HEK293T (cell line): ENCODE data around the gene ADK.

Source experiments
- BHLHE40 ChIP-seq: fragments of 450-650 bp; IDR thresholded peaks from 2 replicates; pipeline ENCODE4 v1.6.1; 2016; ENCODE audit warnings: mild to moderate bottlenecking, moderate library complexity, borderline replicate concordance
- CTBP1 ChIP-seq: fragments of 450-650 bp; IDR thresholded peaks from 2 replicates; pipeline ENCODE4 v1.6.1; 2016; ENCODE audit warnings: borderline replicate concordance
- FOXA1 ChIP-seq: fragments of 450-650 bp; IDR thresholded peaks from 2 replicates; pipeline ENCODE4 v1.6.1; 2016; ENCODE audit warnings: mild to moderate bottlenecking
- FOXK2 ChIP-seq: fragments of 450-650 bp; IDR thresholded peaks from 2 replicates; pipeline ENCODE4 v1.6.1; 2016; ENCODE audit warnings: mild to moderate bottlenecking
- FOXM1 ChIP-seq: fragments of 450-650 bp; IDR thresholded peaks from 2 replicates; pipeline ENCODE4 v1.6.1; 2017; ENCODE audit warnings: mild to moderate bottlenecking, borderline replicate concordance
- HDGF ChIP-seq: fragments of 450-650 bp; IDR thresholded peaks from 2 replicates; pipeline ENCODE4 v1.6.1; 2017; ENCODE audit warnings: antibody characterized with exemption, borderline replicate concordance
- L3MBTL2 ChIP-seq: fragments of 450-650 bp; conservative IDR thresholded peaks from 2 replicates; pipeline ENCODE4 v1.6.1; 2016; ENCODE audit warnings: mild to moderate bottlenecking
- LEF1 ChIP-seq: fragments of 450-650 bp; IDR thresholded peaks from 2 replicates; pipeline ENCODE4 v1.6.1; 2017; ENCODE audit warnings: mild to moderate bottlenecking, borderline replicate concordance
- NFRKB ChIP-seq: fragments of 450-650 bp; IDR thresholded peaks from 2 replicates; pipeline ENCODE4 v1.6.1; 2016; ENCODE audit warnings: mild to moderate bottlenecking, moderate library complexity
- PKNOX1 ChIP-seq: fragments of 450-650 bp; IDR thresholded peaks from 2 replicates; pipeline ENCODE4 v1.6.1; 2016
- SP1 ChIP-seq: fragments of 450-650 bp; IDR thresholded peaks from 2 replicates; pipeline ENCODE4 v1.6.1; 2017
- SUZ12 ChIP-seq: fragments of 450-650 bp; IDR thresholded peaks from 2 replicates; pipeline ENCODE4 v1.6.1; 2016; ENCODE audit warnings: mild to moderate bottlenecking
- TARDBP ChIP-seq: fragments of 450-650 bp; IDR thresholded peaks from 2 replicates; pipeline ENCODE4 v1.6.1; 2016

GRCh38 chr10:74548676-74549075 lies 397.7 kb downstream of the ADK start:
- TF ChIP-seq HDGF (no peak), TARDBP (no peak), FOXK2 (no peak), LEF1 (no peak), SUZ12 (no peak), BHLHE40 (no peak), FOXA1 (no peak), SP1 (no peak), PKNOX1 (no peak), NFRKB (no peak), L3MBTL2 (no peak), FOXM1 (no peak), CTBP1 (no peak)
